Left ventricle myocardium superior (tissue), 1 donor: Measurements from ENCODE around the gene PRPF39. TPM values are rescaled to one million over a fixed set of nuclear protein-coding genes. Genes with fewer than 3 reads are reported as not detected.
"Not testable (repeated sequence)": the region's sequence is repeated elsewhere in the genome, so short reads cannot be mapped to it uniquely, and the experiment has no call there.

Experiments used
- ATAC-seq: fragments of 200-7000 bp; cut with Tn5 transposase; one replicate; pipeline ENCODE4 v1.9.1; 2020; ENCODE audit warnings: mild to moderate bottlenecking, moderate library complexity
- DNase-seq: peaks from one replicate; pipeline ENCODE4 v3.0.0-alpha.2; 2020
- intact Hi-C: fragments of 100-400 bp; cut with micrococcal nuclease; formaldehyde crosslinking; loops from one replicate; pipeline ENCODE4 v1.11.0; 2022
- total RNA-seq: library from RNA; stranded (reverse); fragmentation: NEBNext Ultra II Directional; extraction: Animal tissue kit (Norgen Biotek cat#: 25700); gene quantifications from one replicate; pipeline ENCODE4 v1.2.1, GENCODE V29; 2021
- donor health status: DM: no; HTN: yes; CAD: no; lungs with severe emphysema.

The PRPF39 gene
- total RNA-seq, 1 donor from 2014 or later = 14.4 TPM

DNA sequence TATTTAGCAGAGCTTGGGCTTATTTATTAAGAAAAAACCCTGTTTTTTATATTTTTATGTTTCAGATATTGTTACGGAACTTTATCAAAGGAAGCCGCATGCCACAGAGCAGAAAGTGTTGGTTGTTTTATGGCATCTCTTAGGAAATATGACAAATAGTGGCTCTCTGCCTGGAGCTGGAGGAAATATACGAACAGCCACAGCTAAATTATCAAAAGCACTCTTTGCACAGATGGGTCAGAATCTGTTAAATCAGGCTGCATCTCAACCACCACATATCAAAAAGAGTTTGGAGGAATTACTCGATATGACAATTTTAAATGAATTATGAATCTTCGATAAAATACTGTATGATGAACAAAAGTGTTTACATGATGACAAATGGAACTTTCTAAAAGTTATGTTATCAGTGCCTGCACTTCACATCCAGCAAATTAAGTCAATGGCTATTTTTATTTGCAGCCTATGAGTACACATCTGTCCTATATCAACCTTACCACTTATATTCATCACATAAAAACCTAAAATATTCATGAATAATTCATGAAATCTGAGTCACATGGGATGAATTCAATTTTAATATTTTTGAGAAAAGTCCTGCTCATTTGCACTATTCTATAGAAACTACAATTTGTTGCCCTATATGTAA, 10.6 kb upstream of the PRPF39 start:
- intact Hi-C loops = no loop called here
- peak; percentile 52 for ATAC-seq
- DNase-seq = no peak

GRCh38 chr14:45078323-45078722, 5.6 kb upstream of the PRPF39 start:
- intact Hi-C loops = no loop called here
- no peak for ATAC-seq

GRCh38 chr14:45080416-45080968, 3.4 kb upstream of the PRPF39 start:
- DNase-seq, ATAC-seq, intact Hi-C loops: not testable (repeated sequence)

More at GRCh38 chr14:45078323-45078722, 5.6 kb upstream of the PRPF39 start:
- DNase-seq = no peak

GRCh38 chr14:45081096-45081495, 2.8 kb upstream of the PRPF39 start:
- DNase-seq, intact Hi-C loops, ATAC-seq: not testable (repeated sequence)

GRCh38 chr14:45082420-45082819, 1.5 kb upstream of the PRPF39 start:
- DNase-seq = no peak
- no peak for ATAC-seq
- intact Hi-C loops = no loop called here

GRCh38 chr14:45083617-45083975, 320 bp upstream of the PRPF39 start:
- ATAC-seq = no peak
- no peak for DNase-seq
- intact Hi-C loops = no loop called here

DNA sequence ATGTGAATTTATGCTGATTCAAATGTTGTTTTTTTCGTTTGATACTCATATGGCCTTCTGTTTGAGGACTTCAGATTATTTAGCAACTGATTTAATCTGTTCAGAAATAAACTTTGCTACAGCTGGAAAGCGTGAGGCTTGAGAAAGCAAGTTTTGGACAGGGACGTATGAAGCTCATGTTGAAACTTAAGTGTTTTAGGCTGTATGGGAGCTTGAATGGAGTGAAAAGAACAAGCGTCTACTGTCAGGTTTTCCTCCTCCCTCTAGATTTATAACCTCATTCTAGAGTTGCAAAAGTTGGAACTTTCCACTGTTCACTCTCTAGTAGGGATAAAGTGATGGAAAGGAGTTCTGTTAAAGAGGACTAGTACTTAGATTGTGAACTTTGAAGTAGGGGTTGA, 1.0 kb downstream of the PRPF39 start:
- no peak for ATAC-seq
- no peak for DNase-seq
- intact Hi-C loops = no loop called here

GRCh38 chr14:45089813-45090212, 5.9 kb downstream of the PRPF39 start:
- intact Hi-C loops = no loop called here
- ATAC-seq = no peak
- DNase-seq = no peak

DNA sequence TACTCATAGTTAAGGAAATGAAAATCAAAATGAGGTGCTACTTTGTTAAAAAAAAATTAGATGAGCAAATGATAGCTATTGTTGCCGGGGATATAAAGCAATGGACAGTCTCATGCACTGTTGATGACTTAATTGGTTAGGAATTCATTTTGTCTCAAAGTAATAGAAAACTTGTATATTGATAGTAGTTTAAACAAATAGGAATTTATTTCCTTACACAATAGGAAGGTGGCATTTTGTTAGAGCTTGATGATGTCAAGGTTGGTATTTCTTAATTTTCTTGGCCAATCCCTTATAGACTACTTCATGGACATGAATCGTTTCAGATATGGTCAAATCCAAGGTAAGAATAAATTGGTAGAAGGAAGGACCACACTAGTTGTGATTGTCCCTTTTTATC, 7.8 kb downstream of the PRPF39 start:
- DNase-seq (no peak), ATAC-seq (no peak)
- intact Hi-C loops = no loop called here

- ATAC-seq (no peak), DNase-seq (no peak)
- intact Hi-C loops = no loop called here
Observed at GRCh38 chr14:45094275-45094674, 10.4 kb downstream of the PRPF39 start.

DNA sequence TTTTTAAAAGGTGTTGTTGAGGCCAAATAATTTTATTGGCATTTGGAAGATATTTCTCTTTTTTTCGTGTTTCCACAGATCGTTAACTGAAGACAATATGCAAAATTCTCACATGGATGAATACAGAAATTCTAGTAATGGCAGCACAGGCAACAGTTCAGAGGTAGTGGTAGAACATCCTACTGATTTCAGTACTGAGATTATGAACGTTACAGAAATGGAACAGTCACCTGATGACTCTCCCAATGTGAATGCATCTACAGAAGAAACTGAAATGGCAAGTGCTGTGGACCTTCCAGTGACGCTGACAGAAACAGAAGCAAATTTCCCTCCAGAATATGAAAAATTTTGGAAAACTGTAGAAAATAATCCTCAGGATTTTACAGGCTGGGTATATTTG, 11.2 kb downstream of the PRPF39 start:
- intact Hi-C loops = no loop called here
- DNase-seq (no peak), ATAC-seq (no peak)

DNA sequence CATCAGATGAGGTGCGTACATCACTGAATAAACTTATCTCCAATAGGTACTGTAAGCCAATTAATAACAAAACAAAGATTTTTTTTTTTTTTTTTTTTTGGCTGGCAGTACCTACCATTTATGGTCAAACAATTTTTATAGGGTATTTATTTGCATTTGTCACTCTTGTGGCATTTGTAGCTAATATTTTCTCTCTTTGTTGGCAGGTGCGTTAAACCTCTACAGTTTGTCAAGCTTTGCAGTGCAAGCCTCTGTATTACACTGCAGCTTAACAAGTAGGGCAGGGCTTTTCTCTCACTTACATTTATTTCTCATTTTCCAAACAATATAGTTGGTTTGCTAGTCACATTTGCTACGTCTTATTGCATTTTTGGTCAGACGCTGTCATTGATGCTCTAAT, 12.3 kb downstream of the PRPF39 start:
- DNase-seq (no peak), ATAC-seq (no peak)
- intact Hi-C loops = no loop called here

DNA sequence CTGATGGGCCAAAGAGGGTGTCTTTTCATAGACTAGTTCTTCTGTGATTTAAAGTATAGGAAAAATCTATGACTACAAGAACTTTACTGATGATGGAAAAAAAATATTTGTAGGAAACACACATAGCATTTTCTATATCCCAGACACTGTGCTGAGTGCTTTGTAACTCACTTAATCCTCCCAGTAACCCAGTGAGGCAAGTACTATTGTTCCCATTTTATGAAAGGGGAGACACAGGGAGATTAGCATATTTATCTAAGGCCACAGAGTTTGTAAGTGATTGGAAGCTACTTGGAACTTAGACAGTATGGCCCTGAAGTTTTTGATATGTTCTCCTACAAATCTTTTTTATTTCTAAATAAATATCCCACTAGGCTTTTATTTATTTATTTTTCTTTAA, 19.9 kb downstream of the PRPF39 start:
- DNase-seq = no peak
- intact Hi-C loops = no loop called here

GRCh38 chr14:45104561-45104960, 20.6 kb downstream of the PRPF39 start:
- intact Hi-C loops = no loop called here
- DNase-seq (no peak), ATAC-seq (no peak)

More for the DNA sequence above, 19.9 kb downstream of the PRPF39 start:
- no peak for ATAC-seq

DNA sequence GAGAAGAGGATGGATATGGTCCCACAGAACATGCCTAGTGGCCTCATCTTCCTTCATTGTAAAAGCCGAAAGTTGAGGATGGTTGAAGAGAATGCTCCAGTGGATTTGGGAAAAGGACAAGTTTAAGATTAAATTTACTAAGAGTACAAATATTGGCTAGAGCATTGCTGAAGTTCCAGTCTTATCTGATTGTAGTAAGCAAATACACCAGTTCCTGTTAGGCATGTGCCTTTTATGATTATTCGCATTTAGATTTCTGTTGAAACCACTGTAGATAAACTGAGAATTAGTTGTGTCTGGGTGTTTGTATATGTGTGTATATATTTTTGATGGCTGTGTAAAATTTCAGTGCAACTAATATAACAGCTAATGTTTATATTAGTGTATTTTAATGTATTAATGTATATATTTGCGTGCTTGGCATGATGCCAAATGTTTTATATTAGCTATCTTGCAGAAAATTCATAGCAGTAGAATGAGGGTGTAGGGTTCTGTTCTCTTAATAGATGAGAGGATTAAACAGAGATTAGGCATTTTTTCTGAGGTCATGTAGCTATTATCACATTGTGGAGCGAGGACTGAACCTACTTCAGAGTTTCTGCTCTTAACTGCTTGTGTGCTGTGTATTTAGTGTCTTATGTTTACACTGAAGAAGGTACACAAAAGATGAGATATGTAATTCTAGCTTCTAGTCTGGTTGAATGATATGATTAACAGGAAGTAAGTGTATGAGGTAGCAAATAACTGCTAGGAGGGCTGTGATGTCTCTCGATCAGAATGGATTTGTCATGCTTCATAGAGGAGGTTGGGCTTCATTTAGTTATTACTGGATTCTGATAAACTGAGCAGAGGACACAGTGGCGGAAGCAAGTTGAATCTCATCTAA, 29.2 kb downstream of the PRPF39 start:
- intact Hi-C loops = no loop called here
- no peak for DNase-seq
- ATAC-seq = no peak

GRCh38 chr14:45114327-45114726, 30.4 kb downstream of the PRPF39 start:
- intact Hi-C loops = no loop called here
- no peak for ATAC-seq

GRCh38 chr14:45118594-45118993, 34.7 kb downstream of the PRPF39 start:
- ATAC-seq = no peak
- intact Hi-C loops = no loop called here
- no peak for DNase-seq

More at GRCh38 chr14:45114327-45114726, 30.4 kb downstream of the PRPF39 start:
- DNase-seq = no peak

DNA sequence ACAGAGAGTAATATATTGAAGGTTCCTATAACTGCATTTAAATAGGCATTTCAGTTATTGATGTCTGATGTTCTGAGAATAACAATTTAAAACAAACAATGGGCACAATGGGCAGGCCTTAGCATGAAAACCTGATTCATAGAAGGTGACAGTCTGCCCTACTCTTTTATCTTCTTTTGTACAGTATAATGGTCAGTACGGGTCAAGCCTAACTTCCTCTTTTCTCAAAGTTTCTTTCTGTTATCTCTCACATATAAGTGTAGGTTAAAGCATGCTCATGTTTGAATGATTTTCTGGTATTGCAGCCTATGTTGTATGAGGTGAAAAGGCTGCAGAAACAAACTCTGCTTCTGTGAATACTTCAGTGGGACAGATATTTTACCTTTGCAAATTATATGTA, 36.2 kb downstream of the PRPF39 start:
- ATAC-seq (no peak), DNase-seq (no peak)
- intact Hi-C loops = no loop called here

DNA sequence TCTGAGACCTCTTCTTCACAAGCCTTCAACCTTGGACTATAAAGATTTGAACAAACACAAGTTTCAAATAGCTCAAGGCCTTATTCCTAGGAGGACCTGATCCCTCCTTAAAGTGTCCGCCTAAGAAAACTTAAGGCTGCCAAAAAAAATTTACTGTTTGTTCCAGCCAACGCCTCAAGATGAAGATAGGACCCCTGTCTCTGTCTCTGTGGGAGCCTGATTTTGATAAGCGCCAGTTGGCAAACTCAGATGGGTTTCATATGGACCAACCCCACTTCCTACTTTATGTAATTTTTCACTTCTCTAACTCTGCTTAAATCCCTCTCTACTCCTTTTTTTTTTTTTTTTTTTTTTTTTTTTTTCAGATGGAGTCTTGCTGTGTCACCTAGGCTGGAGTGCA, 39.4 kb downstream of the PRPF39 start:
- intact Hi-C loops = no loop called here
- ATAC-seq = no peak

GRCh38 chr14:45125754-45126153, 41.8 kb downstream of the PRPF39 start:
- DNase-seq (no peak), ATAC-seq (no peak)
- intact Hi-C loops = no loop called here

More for the DNA sequence above, 39.4 kb downstream of the PRPF39 start:
- DNase-seq = no peak
